HEK293 (cell line): Measurements from ENCODE around the gene ACVR2A.

Experiments
- ELK4 ChIP-seq: IDR thresholded peaks from 2 replicates; pipeline ENCODE4 v1.6.1; 2011; ENCODE audit warnings: mild to moderate bottlenecking, low read depth, low read length, borderline replicate concordance
- ZBTB20 ChIP-seq: fragments of 450-650 bp; formaldehyde crosslinking; IDR thresholded peaks from 2 replicates; pipeline ENCODE4 v1.5.1; 2016; ENCODE audit warnings: missing biosample characterization, missing genetic modification characterization
- ZNF274 ChIP-seq, 2 experiments: fragments of 200-500 bp in 1 of 2; fragments of 450-650 bp in 1 of 2; sonication (Bioruptor generic) in 1 of 2; formaldehyde crosslinking in 1 of 2; IDR thresholded peaks; 2 replicates each; pipeline versions ENCODE4 v1.5.1 to v1.6.1; 2014 to 2016; ENCODE audit warnings: borderline replicate concordance in 1 of 2, inconsistent platforms in 1 of 2, low read length in 1 of 2, missing biosample characterization in 1 of 2, missing genetic modification characterization in 1 of 2
- ZNF571 ChIP-seq: fragments of 450-650 bp; formaldehyde crosslinking; IDR thresholded peaks from 2 replicates; pipeline ENCODE4 v1.5.0; 2017; ENCODE audit warnings: missing biosample characterization, missing genetic modification characterization
- ZNF600 ChIP-seq: fragments of 450-650 bp; formaldehyde crosslinking; IDR thresholded peaks from 2 replicates; pipeline ENCODE4 v1.5.1; 2016; ENCODE audit warnings: missing biosample characterization, missing genetic modification characterization
- ZNF660 ChIP-seq: fragments of 450-650 bp; IDR thresholded peaks from 2 replicates; pipeline ENCODE4 v1.5.1; 2018; ENCODE audit warnings: missing biosample characterization, mild to moderate bottlenecking, missing genetic modification characterization
- ZNF792 ChIP-seq: fragments of 450-650 bp; formaldehyde crosslinking; IDR thresholded peaks from 2 replicates; pipeline ENCODE4 v1.5.1; 2016; ENCODE audit warnings: missing biosample characterization, missing genetic modification characterization
- TF ChIP-seq, protein P1 (sequence below): fragments of 450-650 bp; formaldehyde crosslinking; IDR thresholded peaks from 2 replicates; pipeline ENCODE4 v1.5.1; 2016; ENCODE audit warnings: missing biosample characterization, missing genetic modification characterization
- TF ChIP-seq, protein P2 (sequence below): fragments of 450-650 bp; formaldehyde crosslinking; IDR thresholded peaks from 2 replicates; pipeline ENCODE4 v1.5.1; 2016; ENCODE audit warnings: missing biosample characterization, missing genetic modification characterization, low read depth

DNA sequence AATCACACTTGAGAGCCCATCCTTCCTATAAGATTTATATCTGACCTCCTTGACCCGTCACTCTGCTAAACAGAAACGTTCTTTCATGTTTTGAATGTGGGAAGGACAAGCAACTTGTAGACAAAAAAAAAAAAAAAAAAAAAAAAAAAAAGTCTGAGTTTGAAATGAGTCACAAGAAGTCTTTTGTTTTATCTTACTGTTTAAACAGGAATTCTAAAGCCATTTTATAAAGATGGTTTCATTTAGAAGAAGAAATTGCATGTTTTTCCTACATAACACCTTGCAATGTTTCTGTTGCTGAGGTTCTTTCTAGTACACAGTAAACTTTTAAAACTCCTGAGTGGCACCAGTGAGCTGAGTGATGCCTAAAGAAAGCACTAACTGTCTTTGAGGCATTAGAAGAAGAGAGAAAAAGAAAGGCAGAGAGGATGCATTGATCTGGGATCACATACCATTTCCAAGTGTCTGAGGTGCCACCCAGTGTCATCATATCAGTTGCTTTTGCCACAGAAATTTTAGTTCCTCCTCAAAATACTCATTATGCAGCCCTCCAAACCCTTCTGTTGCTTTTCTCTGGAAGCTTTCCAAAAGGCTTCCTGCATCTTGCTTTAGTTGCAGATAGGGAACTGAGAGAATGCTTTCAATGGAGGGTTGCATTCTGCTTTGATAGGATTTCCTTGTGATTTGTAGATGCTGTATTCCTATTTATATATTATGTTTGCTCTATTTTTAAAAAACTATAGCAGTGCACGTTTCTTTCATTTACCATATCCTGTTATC, 69.1 kb downstream of the ACVR2A start:
- TF ChIP-seq ZBTB20 (no peak), ELK4 (no peak), ZNF571 (tag by site-specific recombination) (no peak), ZNF274 (IDR thresholded peaks at IDR 0.05; ENCODE audit: low read length) (no peak), ZNF274 (tag by site-specific recombination; IDR thresholded peaks at IDR 0.05; ENCODE audit: borderline replicate concordance) (no peak), ZNF792 (tag by site-specific recombination) (no peak), ZNF600 (tag by site-specific recombination) (no peak), ZNF660 (tag by site-specific recombination) (no peak)
- TF ChIP-seq, protein P1, sequence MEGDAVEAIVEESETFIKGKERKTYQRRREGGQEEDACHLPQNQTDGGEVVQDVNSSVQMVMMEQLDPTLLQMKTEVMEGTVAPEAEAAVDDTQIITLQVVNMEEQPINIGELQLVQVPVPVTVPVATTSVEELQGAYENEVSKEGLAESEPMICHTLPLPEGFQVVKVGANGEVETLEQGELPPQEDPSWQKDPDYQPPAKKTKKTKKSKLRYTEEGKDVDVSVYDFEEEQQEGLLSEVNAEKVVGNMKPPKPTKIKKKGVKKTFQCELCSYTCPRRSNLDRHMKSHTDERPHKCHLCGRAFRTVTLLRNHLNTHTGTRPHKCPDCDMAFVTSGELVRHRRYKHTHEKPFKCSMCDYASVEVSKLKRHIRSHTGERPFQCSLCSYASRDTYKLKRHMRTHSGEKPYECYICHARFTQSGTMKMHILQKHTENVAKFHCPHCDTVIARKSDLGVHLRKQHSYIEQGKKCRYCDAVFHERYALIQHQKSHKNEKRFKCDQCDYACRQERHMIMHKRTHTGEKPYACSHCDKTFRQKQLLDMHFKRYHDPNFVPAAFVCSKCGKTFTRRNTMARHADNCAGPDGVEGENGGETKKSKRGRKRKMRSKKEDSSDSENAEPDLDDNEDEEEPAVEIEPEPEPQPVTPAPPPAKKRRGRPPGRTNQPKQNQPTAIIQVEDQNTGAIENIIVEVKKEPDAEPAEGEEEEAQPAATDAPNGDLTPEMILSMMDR (tag by site-specific recombination): no peak
- TF ChIP-seq, protein P2, sequence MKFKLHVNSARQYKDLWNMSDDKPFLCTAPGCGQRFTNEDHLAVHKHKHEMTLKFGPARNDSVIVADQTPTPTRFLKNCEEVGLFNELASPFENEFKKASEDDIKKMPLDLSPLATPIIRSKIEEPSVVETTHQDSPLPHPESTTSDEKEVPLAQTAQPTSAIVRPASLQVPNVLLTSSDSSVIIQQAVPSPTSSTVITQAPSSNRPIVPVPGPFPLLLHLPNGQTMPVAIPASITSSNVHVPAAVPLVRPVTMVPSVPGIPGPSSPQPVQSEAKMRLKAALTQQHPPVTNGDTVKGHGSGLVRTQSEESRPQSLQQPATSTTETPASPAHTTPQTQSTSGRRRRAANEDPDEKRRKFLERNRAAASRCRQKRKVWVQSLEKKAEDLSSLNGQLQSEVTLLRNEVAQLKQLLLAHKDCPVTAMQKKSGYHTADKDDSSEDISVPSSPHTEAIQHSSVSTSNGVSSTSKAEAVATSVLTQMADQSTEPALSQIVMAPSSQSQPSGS: no peak
